Lower leg skin (tissue), 3 donors: ENCODE measurements around the gene PPP6C.

Source experiments
- CTCF ChIP-seq, 3 donors: fragments of 450-650 bp; IDR thresholded peaks; one replicate each; pipeline ENCODE4 v1.5.1; 2016; ENCODE audit warnings: antibody characterized with exemption in 3 of 3, mild to moderate bottlenecking in 3 of 3, moderate library complexity in 2 of 3
- POLR2A ChIP-seq, 2 donors: fragments of 450-650 bp; IDR thresholded peaks; one replicate each; pipeline ENCODE4 v1.6.1; 2016 to 2017; ENCODE audit warnings: antibody characterized with exemption in 2 of 2, mild to moderate bottlenecking in 1 of 2, moderate library complexity in 1 of 2

- TF ChIP-seq POLR2A (IDR thresholded peaks at IDR 0.05) (no peak), CTCF (IDR thresholded peaks at IDR 0.05) (no peak)
Observed at GRCh38 chr9:125202846-125203618, 13.4 kb upstream of the PPP6C start.
